Astrocyte (in vitro differentiated cells and primary cell): ENCODE measurements around the gene KCNJ12. TPM values are rescaled to one million over a fixed set of nuclear protein-coding genes. Genes with fewer than 3 reads are reported as not detected.
"Not testable (repeated sequence)": the region's sequence is repeated elsewhere in the genome, so short reads cannot be mapped to it uniquely, and the experiment has no call there.

ENCODE experiments used
- DNase-seq: peaks from one replicate; pipeline ENCODE4 v3.0.0-alpha.2; 2010; ENCODE audit warnings: low read depth
- FAIRE-seq: peaks from 2 replicates; lab custom pipeline; 2011; peaks lifted over from hg19 to GRCh38; lab: Jason Lieb, UNC
- H2AFZ ChIP-seq: 2 replicates; pipeline ENCODE4 v1.6.0; 2012; ENCODE audit warnings: low read depth, low read length, inconsistent platforms
- H3K27ac ChIP-seq: 2 replicates; pipeline ENCODE4 v1.5.1; 2011; ENCODE audit warnings: low read depth, low read length, inconsistent platforms
- H3K27me3 ChIP-seq: 2 replicates; pipeline ENCODE4 v1.6.0; 2011; ENCODE audit warnings: low read length, inconsistent platforms; ENCODE audit not compliant: insufficient read depth
- H3K36me3 ChIP-seq: 2 replicates; pipeline ENCODE4 v1.5.1; 2011; ENCODE audit warnings: low read length, inconsistent platforms; ENCODE audit not compliant: insufficient read depth
- H3K4me1 ChIP-seq: 2 replicates; pipeline ENCODE4 v1.5.1; 2011; ENCODE audit warnings: low read length, inconsistent platforms; ENCODE audit not compliant: insufficient read depth
- H3K4me2 ChIP-seq: 2 replicates; pipeline ENCODE4 v1.6.0; 2012; ENCODE audit warnings: low read length, inconsistent platforms
- H3K4me3 ChIP-seq: 2 replicates; pipeline ENCODE4 v1.5.1; 2011; ENCODE audit warnings: low read depth, mild to moderate bottlenecking, low read length, inconsistent platforms; ENCODE audit not compliant: insufficient read depth
- H3K79me2 ChIP-seq: 2 replicates; pipeline ENCODE4 v1.6.0; 2012; ENCODE audit warnings: mild to moderate bottlenecking, low read length, inconsistent platforms; ENCODE audit not compliant: insufficient read depth
- H3K9ac ChIP-seq: 2 replicates; pipeline ENCODE4 v1.6.0; 2012; ENCODE audit warnings: mild to moderate bottlenecking, low read length, inconsistent platforms
- H3K9me3 ChIP-seq: 2 replicates; pipeline ENCODE4 v1.5.1; 2012; ENCODE audit warnings: low read depth, mild to moderate bottlenecking, low read length, inconsistent platforms; ENCODE audit not compliant: insufficient read depth
- H4K20me1 ChIP-seq: 2 replicates; pipeline ENCODE4 v1.6.0; 2012; ENCODE audit warnings: low read length, inconsistent platforms; ENCODE audit not compliant: insufficient read depth
- H3K27ac Mint-ChIP-seq: one replicate; pipeline ENCODE4 v1.8.0; 2021; ENCODE audit warnings: mild to moderate bottlenecking, mixed read lengths; ENCODE audit not compliant: unreplicated experiment
- H3K27me3 Mint-ChIP-seq: one replicate; pipeline ENCODE4 v1.8.0; 2021; ENCODE audit warnings: low read depth, mixed read lengths; ENCODE audit not compliant: unreplicated experiment
- H3K36me3 Mint-ChIP-seq: one replicate; pipeline ENCODE4 v1.8.0; 2021; ENCODE audit warnings: low read depth, mixed read lengths; ENCODE audit not compliant: unreplicated experiment
- H3K4me1 Mint-ChIP-seq: one replicate; pipeline ENCODE4 v1.8.0; 2021; ENCODE audit warnings: low read depth, mixed read lengths; ENCODE audit not compliant: unreplicated experiment
- H3K4me3 Mint-ChIP-seq: one replicate; pipeline ENCODE4 v1.8.0; 2021; ENCODE audit warnings: mild to moderate bottlenecking, moderate library complexity, mixed read lengths; ENCODE audit not compliant: unreplicated experiment
- H3K9me3 Mint-ChIP-seq: one replicate; pipeline ENCODE4 v1.8.0; 2021; ENCODE audit warnings: mild to moderate bottlenecking, mixed read lengths; ENCODE audit not compliant: unreplicated experiment
- total RNA-seq: library from RNA; stranded (reverse); gene quantifications from 2 replicates; pipeline ENCODE4 v1.2.1, GENCODE V29; 2021

Gene KCNJ12
- total RNA-seq, 1 donor from 2014 or later: 1.2 TPM

- not testable (repeated sequence) for H3K36me3 ChIP-seq, H3K4me1 ChIP-seq, H3K9me3 Mint-ChIP-seq, H2AFZ ChIP-seq, H3K27ac Mint-ChIP-seq, H3K4me3 ChIP-seq, H3K27ac ChIP-seq, H3K4me3 Mint-ChIP-seq, H3K9me3 ChIP-seq, H3K4me2 ChIP-seq, H3K79me2 ChIP-seq, H3K27me3 ChIP-seq, FAIRE-seq, H3K9ac ChIP-seq, H4K20me1 ChIP-seq, H3K36me3 Mint-ChIP-seq, DNase-seq
- Mint-ChIP-seq H3K27me3 (peaks cover 10% of the 10 kb centered on the region), H3K4me1 (peaks cover 16% of the 10 kb centered on the region)
Observed at GRCh38 chr17:21426876-21427275, 50.7 kb downstream of the KCNJ12 start.

GRCh38 chr17:21427727-21428126 lies 51.6 kb downstream of the KCNJ12 start:
- not testable (repeated sequence) for FAIRE-seq, H3K27me3 Mint-ChIP-seq, H3K27ac ChIP-seq, H3K9me3 ChIP-seq, H3K4me2 ChIP-seq, H3K4me1 ChIP-seq, H3K4me3 ChIP-seq, H3K79me2 ChIP-seq, H3K9me3 Mint-ChIP-seq, H3K36me3 ChIP-seq, H3K27me3 ChIP-seq, DNase-seq, H3K4me3 Mint-ChIP-seq, H2AFZ ChIP-seq, H3K27ac Mint-ChIP-seq, H4K20me1 ChIP-seq, H3K36me3 Mint-ChIP-seq, H3K9ac ChIP-seq
- H3K4me1 Mint-ChIP-seq: peaks cover 16% of the 10 kb centered on the region

- H2AFZ ChIP-seq, H3K9me3 Mint-ChIP-seq, FAIRE-seq, H3K36me3 Mint-ChIP-seq, H3K36me3 ChIP-seq, H3K27ac Mint-ChIP-seq, H3K4me3 ChIP-seq, H3K9ac ChIP-seq, H3K27ac ChIP-seq, DNase-seq, H3K27me3 ChIP-seq, H3K4me3 Mint-ChIP-seq, H3K9me3 ChIP-seq, H3K79me2 ChIP-seq, H3K4me2 ChIP-seq, H4K20me1 ChIP-seq, H3K4me1 ChIP-seq: not testable (repeated sequence)
- H3K27me3 Mint-ChIP-seq: peaks cover 12% of the 10 kb centered on the region
- H3K4me1 Mint-ChIP-seq: peaks cover 16% of the 10 kb centered on the region
Observed at GRCh38 chr17:21428752-21429424, 52.7 kb downstream of the KCNJ12 start.

GRCh38 chr17:21429921-21430628 lies 53.9 kb downstream of the KCNJ12 start:
- not testable (repeated sequence) for H3K9me3 Mint-ChIP-seq, H3K4me3 ChIP-seq, H3K4me3 Mint-ChIP-seq, H3K36me3 Mint-ChIP-seq, H3K9me3 ChIP-seq, H3K36me3 ChIP-seq, H2AFZ ChIP-seq, H3K27me3 ChIP-seq, H3K9ac ChIP-seq, H4K20me1 ChIP-seq, H3K4me1 ChIP-seq, H3K4me2 ChIP-seq, H3K79me2 ChIP-seq, H3K27ac ChIP-seq
- H3K27me3 Mint-ChIP-seq: peaks cover 20% of the 10 kb centered on the region
- peak; percentile 42 for DNase-seq
- H3K4me1 Mint-ChIP-seq: peaks cover 16% of the 10 kb centered on the region
- H3K27ac Mint-ChIP-seq: peak overlapping the region; percentile 79
- peak; percentile 89 for FAIRE-seq

- not testable (repeated sequence) for H3K36me3 ChIP-seq, H3K9me3 ChIP-seq, H3K4me2 ChIP-seq, H2AFZ ChIP-seq, H3K79me2 ChIP-seq, H4K20me1 ChIP-seq, H3K9me3 Mint-ChIP-seq, H3K4me3 ChIP-seq, H3K9ac ChIP-seq, H3K36me3 Mint-ChIP-seq, FAIRE-seq, H3K27ac Mint-ChIP-seq, H3K4me1 ChIP-seq, DNase-seq, H3K27ac ChIP-seq, H3K4me3 Mint-ChIP-seq, H3K4me1 Mint-ChIP-seq, H3K27me3 ChIP-seq
- peaks cover 35% of the 10 kb centered on the region for H3K27me3 Mint-ChIP-seq
Observed at GRCh38 chr17:21433971-21434370, 57.8 kb downstream of the KCNJ12 start.

GRCh38 chr17:21434976-21435375 lies 58.8 kb downstream of the KCNJ12 start:
- not testable (repeated sequence) for H3K4me1 Mint-ChIP-seq, H3K9me3 Mint-ChIP-seq

More at GRCh38 chr17:21434976-21435375, 58.8 kb downstream of the KCNJ12 start:
- H3K79me2 ChIP-seq, DNase-seq, H3K9ac ChIP-seq, H3K9me3 ChIP-seq, H3K4me2 ChIP-seq, H3K4me3 ChIP-seq, H3K4me1 ChIP-seq, H3K27ac ChIP-seq, H3K4me3 Mint-ChIP-seq, H4K20me1 ChIP-seq, H3K36me3 ChIP-seq, H2AFZ ChIP-seq, FAIRE-seq, H3K36me3 Mint-ChIP-seq, H3K27me3 ChIP-seq, H3K27ac Mint-ChIP-seq: not testable (repeated sequence)
- peaks cover 35% of the 10 kb centered on the region for H3K27me3 Mint-ChIP-seq
